Gastroesophageal sphincter (tissue), 4 donors: ENCODE measurements around the gene KCNA1. TPM values are rescaled to one million over a fixed set of nuclear protein-coding genes. Genes with fewer than 3 reads are reported as not detected.

Source experiments
- ATAC-seq: fragments of 150-250 bp; one replicate; pipeline ENCODE4 v1.9.1; 2016; ENCODE audit warnings: mild to moderate bottlenecking, moderate library complexity
- H3K27ac ChIP-seq, 4 donors: fragments of 200-600 bp; sonication (generic) in 3 of 4; 1 replicate in 3 of 4; 2 replicates in 1 of 4; pipeline ENCODE4 v1.5.1; 2016 to 2019
- H3K27me3 ChIP-seq: fragments of 200-600 bp; sonication (generic); one replicate; pipeline ENCODE4 v1.5.1; 2019
- H3K36me3 ChIP-seq, 2 donors: fragments of 200-600 bp; sonication (generic); one replicate each; pipeline ENCODE4 v1.5.1; 2019; ENCODE audit warnings: control low read depth in 1 of 2
- H3K4me1 ChIP-seq, 3 donors: fragments of 200-600 bp; sonication (generic); 1 replicate in 2 of 3; 2 replicates in 1 of 3; pipeline ENCODE4 v1.5.1; 2016 to 2019; ENCODE audit warnings: control low read depth in 2 of 3
- H3K4me3 ChIP-seq, 2 donors: fragments of 200-600 bp; sonication (generic); one replicate each; pipeline ENCODE4 v1.5.1; 2019; ENCODE audit warnings: mild to moderate bottlenecking in 1 of 2, moderate library complexity in 1 of 2
- H3K9me3 ChIP-seq, 3 donors: fragments of 200-600 bp; sonication (generic); one replicate each; pipeline ENCODE4 v1.5.1; 2017 to 2019; ENCODE audit warnings: control low read depth in 2 of 3
- EP300 ChIP-seq: sonication (generic); formaldehyde crosslinking; IDR thresholded peaks from one replicate; pipeline ENCODE4 v1.6.1; 2017; ENCODE audit warnings: antibody characterized with exemption, mild to moderate bottlenecking
- POLR2A ChIP-seq, 2 donors: fragments of 450-650 bp; IDR thresholded peaks; one replicate each; pipeline ENCODE4 v1.6.1; 2017; ENCODE audit warnings: antibody characterized with exemption in 2 of 2, mild to moderate bottlenecking in 2 of 2, moderate library complexity in 1 of 2
- POLR2AphosphoS5 ChIP-seq: sonication (generic); formaldehyde crosslinking; IDR thresholded peaks from one replicate; pipeline ENCODE4 v1.6.1; 2017; ENCODE audit warnings: antibody characterized with exemption
- WGBS, 2 donors: methylation state at CpG; one replicate each; pipeline ENCODE4 v1.1.5; 2018; ENCODE audit warnings: low coverage in 1 of 2; 5-methylcytosine and 5-hydroxymethylcytosine counted together
- total RNA-seq, 4 donors: library from RNA; depleted of rRNA; stranded (reverse); fragments of >200 nt; gene quantifications; one replicate each; pipeline ENCODE4 v1.1.0, GENCODE V29; 2016
- TF ChIP-seq, protein P1 (sequence below), 4 experiments: fragments of 200-600 bp in 2 of 4; fragments of 450-650 bp in 2 of 4; sonication (generic) in 1 of 4; IDR thresholded peaks; one replicate each; pipeline ENCODE4 v1.5.1; 2017 to 2019; ENCODE audit warnings: antibody characterized with exemption in 4 of 4, mild to moderate bottlenecking in 2 of 4, moderate library complexity in 2 of 4

Gene KCNA1
- total RNA-seq, 4 donors from 2014 or later: 0.08 to 0.13 TPM; not detected in 2

DNA sequence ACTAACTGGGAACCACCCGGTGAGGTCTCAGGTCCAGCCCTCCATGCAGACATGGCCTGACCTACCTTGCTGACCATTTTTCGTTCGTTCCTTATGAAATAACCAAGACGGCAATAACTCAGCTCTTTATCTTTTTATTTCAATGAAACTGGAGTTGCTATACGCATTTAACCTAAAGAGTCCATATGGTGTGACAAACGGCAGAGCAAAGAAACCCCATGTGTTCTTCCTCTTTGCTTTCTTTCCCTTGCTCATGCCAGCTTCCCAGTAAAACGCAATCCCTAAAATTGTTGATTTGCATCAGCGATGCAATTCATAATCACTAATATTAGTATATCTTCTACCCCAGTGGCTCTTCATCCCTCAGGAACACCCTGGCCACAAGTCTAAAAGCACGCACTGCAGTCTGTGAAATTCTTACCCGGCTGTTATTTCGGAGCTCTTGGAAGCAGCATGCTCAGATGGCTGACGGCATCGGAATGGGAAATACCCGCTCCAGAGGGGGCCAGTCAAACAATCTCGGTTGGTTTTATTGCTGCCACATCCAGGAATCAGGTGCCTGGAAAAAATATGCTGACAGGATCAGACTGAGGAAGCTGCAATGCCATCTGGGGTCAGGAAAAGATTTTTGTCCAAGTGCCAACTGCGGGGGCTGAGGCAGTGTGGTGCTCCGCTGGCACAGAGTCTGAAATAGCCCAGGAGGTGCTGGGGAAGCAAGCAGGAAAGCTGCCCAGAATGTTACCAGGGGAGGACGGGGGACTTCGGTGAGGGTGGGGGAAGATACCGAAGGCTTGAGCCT is 28.2 kb upstream of the KCNA1 start:
- Histone ChIP-seq H3K27me3 (peaks cover 11% of the 10 kb centered on the region), H3K4me1 (peaks cover 0 to 6% (median 0%) of the 10 kb centered on the region in 3 donors), H3K9me3 (peaks cover 0 to 6% (median 0%) of the 10 kb centered on the region in 3 donors), H3K4me3 (no peak overlapping the region), H3K36me3 (no peaks in the 10 kb centered on the region), H3K27ac (no peak overlapping the region)
- no peak for ATAC-seq
- TF ChIP-seq EP300 (no peak), POLR2AphosphoS5 (no peak), POLR2A (IDR thresholded peaks at IDR 0.05) (no peak)
- TF ChIP-seq, protein P1, sequence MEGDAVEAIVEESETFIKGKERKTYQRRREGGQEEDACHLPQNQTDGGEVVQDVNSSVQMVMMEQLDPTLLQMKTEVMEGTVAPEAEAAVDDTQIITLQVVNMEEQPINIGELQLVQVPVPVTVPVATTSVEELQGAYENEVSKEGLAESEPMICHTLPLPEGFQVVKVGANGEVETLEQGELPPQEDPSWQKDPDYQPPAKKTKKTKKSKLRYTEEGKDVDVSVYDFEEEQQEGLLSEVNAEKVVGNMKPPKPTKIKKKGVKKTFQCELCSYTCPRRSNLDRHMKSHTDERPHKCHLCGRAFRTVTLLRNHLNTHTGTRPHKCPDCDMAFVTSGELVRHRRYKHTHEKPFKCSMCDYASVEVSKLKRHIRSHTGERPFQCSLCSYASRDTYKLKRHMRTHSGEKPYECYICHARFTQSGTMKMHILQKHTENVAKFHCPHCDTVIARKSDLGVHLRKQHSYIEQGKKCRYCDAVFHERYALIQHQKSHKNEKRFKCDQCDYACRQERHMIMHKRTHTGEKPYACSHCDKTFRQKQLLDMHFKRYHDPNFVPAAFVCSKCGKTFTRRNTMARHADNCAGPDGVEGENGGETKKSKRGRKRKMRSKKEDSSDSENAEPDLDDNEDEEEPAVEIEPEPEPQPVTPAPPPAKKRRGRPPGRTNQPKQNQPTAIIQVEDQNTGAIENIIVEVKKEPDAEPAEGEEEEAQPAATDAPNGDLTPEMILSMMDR (IDR thresholded peaks at IDR 0.05): no peak
- WGBS, 2 donors: 56 to 69% methylated on average over 13 to 16 of the region's 20 CpGs

DNA sequence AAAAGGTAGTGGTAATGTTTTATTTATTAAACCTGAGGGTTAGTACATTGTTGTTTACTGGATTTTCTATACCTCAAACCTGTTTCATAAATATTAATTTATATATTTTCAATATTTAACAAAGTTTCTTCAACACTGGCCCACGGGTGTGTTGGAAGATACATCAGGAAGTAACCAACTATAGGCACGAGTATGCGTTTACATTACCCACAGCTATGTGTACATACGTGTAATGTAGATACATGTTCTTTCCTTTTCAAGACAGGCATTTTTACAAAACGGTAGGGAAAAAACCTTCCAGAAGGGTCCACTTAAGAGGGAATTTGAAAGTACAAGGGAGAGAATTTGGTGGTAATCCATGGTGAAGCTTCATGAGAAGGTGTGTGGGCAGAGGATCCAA is 17.8 kb upstream of the KCNA1 start:
- Histone ChIP-seq H3K27ac (no peak overlapping the region), H3K9me3 (no peaks in the 10 kb centered on the region), H3K4me1 (no peaks in the 10 kb centered on the region), H3K36me3 (no peaks in the 10 kb centered on the region), H3K27me3 (peaks cover 26% of the 10 kb centered on the region), H3K4me3 (no peak overlapping the region)
- no peak for ATAC-seq
- WGBS, 2 donors: 44 to 77% methylated on average over 4 to 5 of the region's 5 CpGs
- TF ChIP-seq, protein P1 (IDR thresholded peaks at IDR 0.05): no peak

DNA sequence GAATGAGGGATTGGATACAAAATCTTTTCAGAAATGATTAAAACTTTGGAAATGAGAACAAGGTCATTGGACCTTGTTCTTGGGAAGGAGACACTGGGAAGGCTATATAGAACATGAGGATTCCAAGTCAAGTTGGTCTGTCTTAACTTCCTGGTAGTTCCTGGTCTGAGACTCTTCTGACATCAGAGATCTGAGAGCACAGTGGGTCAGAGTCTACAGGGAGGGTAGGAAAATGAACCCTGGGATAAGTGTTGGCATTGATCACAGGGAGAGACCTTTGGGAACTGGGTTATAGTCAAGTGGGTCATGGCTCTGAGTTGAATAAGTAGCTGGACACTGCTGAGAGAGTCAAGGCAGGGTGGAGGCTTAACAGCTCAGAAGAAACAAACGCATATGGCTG is 17.3 kb upstream of the KCNA1 start:
- TF ChIP-seq, protein P1 (IDR thresholded peaks at IDR 0.05): no peak
- H3K4me3 ChIP-seq: no peak overlapping the region
- H3K27me3 ChIP-seq: peaks cover 26% of the 10 kb centered on the region
- WGBS, 2 donors: 71 to 88% methylated on average over 1 of the region's 1 CpG
- H3K36me3 ChIP-seq: no peaks in the 10 kb centered on the region
- ATAC-seq: no peak
- H3K27ac ChIP-seq: no peak overlapping the region
- no peaks in the 10 kb centered on the region for H3K9me3 ChIP-seq
- no peaks in the 10 kb centered on the region for H3K4me1 ChIP-seq

DNA sequence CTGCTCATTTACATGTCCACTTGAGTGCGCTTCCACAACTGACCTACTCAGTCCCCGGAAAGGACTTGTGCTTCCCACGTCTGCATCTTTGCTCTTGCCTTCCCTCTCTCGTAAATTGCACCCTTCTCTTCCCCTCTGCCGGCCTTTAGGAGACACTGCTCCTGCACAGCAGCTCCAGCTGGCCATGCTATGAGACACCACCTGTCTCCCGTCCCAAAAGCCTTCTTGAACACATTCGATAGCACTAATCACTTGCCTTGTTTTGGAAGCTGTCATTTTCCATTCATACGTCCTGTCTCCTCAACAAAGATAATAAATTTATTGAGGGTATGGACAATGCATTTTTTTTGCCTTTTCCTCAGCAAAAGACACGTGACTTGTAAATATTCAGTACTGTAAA is 15.7 kb upstream of the KCNA1 start:
- no peaks in the 10 kb centered on the region for H3K9me3 ChIP-seq

DNA sequence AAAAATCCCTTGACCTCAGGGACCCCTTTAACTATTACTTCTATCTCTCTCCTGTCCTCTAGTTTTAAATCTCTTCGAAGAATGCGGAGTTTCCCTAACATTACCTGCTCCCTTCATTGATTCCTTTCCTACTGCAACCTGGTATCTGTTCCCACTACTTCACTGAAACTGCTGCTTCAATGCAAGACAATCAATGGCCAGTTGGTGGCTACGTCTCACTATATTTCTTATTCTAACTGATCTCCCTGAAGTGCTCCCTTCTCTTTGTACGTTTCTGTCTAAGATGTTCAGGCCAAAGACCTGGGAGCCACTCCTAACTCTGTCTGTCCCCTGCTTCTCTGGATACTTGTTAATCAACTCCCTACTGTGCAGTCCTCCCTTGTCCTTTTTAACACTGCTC is 10.3 kb upstream of the KCNA1 start:
- TF ChIP-seq EP300 (no peak), POLR2A (IDR thresholded peaks at IDR 0.05) (no peak), POLR2AphosphoS5 (no peak)
- TF ChIP-seq, protein P1 (IDR thresholded peaks at IDR 0.05): no peak
- no peaks in the 10 kb centered on the region for H3K9me3 ChIP-seq
- peaks cover 22% of the 10 kb centered on the region for H3K27me3 ChIP-seq
- H3K4me3 ChIP-seq: no peak overlapping the region
- WGBS, 2 donors: 48 to 52% methylated on average over 4 of the region's 4 CpGs
- no peaks in the 10 kb centered on the region for H3K4me1 ChIP-seq
- no peak overlapping the region for H3K27ac ChIP-seq
- ATAC-seq: no peak
- no peaks in the 10 kb centered on the region for H3K36me3 ChIP-seq

More for the DNA sequence above, 15.7 kb upstream of the KCNA1 start:
- Histone ChIP-seq H3K27ac (no peak overlapping the region), H3K4me1 (no peaks in the 10 kb centered on the region), H3K36me3 (no peaks in the 10 kb centered on the region), H3K27me3 (peaks cover 21% of the 10 kb centered on the region), H3K4me3 (no peak overlapping the region)
- TF ChIP-seq POLR2A (IDR thresholded peaks at IDR 0.05) (no peak), POLR2AphosphoS5 (no peak), EP300 (no peak)
- TF ChIP-seq, protein P1 (IDR thresholded peaks at IDR 0.05): no peak
- no peak for ATAC-seq
- 44 to 49% methylated on average over 7 to 9 of the region's 9 CpGs for WGBS, 2 donors
